ENCODE measurements around the gene UMOD.

GRCh38 chr16:20320178-20320577 lies 32.3 kb downstream of the UMOD start:
- TF ChIP-seq, protein P1, sequence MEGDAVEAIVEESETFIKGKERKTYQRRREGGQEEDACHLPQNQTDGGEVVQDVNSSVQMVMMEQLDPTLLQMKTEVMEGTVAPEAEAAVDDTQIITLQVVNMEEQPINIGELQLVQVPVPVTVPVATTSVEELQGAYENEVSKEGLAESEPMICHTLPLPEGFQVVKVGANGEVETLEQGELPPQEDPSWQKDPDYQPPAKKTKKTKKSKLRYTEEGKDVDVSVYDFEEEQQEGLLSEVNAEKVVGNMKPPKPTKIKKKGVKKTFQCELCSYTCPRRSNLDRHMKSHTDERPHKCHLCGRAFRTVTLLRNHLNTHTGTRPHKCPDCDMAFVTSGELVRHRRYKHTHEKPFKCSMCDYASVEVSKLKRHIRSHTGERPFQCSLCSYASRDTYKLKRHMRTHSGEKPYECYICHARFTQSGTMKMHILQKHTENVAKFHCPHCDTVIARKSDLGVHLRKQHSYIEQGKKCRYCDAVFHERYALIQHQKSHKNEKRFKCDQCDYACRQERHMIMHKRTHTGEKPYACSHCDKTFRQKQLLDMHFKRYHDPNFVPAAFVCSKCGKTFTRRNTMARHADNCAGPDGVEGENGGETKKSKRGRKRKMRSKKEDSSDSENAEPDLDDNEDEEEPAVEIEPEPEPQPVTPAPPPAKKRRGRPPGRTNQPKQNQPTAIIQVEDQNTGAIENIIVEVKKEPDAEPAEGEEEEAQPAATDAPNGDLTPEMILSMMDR (optimal IDR thresholded peaks at IDR 0.05 in 1 of 3, IDR thresholded peaks at IDR 0.05 in 1 of 3, conservative IDR thresholded peaks at IDR 0.05 in 1 of 3; ENCODE audit: extremely low read depth in 1 of 3, insufficient read depth in 2 of 3, low read length in 3 of 3), result no peak
- TF ChIP-seq EZH2 (IDR thresholded peaks at IDR 0.05; ENCODE audit: low read length), result no peak

Measured in keratinocyte (primary cell).